Measurements from ENCODE around the gene ZMIZ1.

Gene ZMIZ1

DNA sequence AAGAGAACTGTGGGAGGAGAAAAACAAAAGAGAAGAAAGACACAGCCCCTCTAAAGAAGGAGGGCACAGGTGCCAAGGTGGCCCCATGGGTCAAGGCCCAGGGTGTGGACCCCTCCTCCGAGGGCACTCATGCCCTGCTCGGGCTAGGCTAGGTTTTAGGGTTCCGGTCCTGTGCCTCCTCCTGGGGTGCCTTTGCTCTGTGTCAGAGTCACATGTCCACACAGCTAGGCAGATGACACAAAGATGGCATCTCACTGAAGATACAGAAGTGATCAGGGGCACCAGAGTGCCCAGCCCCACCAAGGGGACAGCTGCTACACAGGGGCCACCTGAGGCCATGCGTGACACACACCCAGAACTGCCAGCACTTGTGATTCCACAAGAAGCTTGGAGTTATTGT lies 162.1 kb downstream of the ZMIZ1 start:
- Mint-ChIP-seq H3K27me3 (no peaks in the 10 kb centered on the region), H3K4me3 (no peak overlapping the region), H3K4me1 (no peaks in the 10 kb centered on the region), H3K9me3 (no peaks in the 10 kb centered on the region), H3K27ac (peak overlapping the region in 1 of 2 donors; percentile 16)
- ATAC-seq, result no peak
- DNase-seq, result no peak

DNA sequence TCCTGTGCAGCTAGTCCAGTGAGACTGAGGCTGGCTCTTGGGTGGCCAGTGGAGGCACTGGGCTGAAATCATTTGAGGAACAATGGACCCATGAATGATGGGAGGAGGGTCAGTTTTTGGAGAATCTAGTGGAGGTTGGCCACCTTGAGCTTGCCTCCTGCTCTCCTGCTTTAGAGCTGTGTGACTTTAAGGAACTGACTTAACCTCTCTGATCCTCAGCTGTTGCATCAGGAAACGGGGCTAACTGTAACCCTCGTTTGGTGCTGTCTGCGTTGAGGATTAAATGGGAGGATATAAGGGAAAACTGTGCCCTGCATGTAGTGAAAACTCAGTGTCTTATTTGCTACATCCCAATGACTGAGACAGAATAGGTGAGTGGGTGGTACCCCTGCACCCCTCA lies 163.1 kb downstream of the ZMIZ1 start:
- no peak overlapping the region for H3K27ac Mint-ChIP-seq
- ATAC-seq (no peak), DNase-seq (no peak)
- no peaks in the 10 kb centered on the region for H3K27me3 Mint-ChIP-seq
- no peaks in the 10 kb centered on the region for H3K9me3 Mint-ChIP-seq
- peaks cover 8% of the 10 kb centered on the region for H3K4me1 Mint-ChIP-seq
- H3K4me3 Mint-ChIP-seq, result no peak overlapping the region

DNA sequence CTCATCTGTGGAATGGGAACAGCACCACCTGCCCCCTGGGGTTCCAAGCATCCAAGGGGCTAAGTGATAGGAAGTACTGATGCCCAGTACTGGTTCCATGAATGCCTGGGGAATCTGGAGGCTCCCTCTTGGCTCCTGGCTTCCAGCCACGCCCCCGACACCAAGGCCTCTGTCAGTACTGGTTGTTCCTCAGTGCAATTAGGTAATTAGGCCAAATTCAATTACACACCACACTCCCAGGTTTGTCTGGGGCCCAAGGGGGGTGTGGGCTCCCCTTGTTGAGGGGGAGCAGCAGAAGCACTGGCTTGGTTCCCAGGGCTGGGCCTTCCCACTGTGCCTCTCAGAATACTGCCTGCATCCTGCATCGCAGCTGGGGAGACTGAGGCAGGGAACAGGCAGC lies 164.1 kb downstream of the ZMIZ1 start:
- Mint-ChIP-seq H3K27ac (no peak overlapping the region), H3K4me1 (peaks cover 10% of the 10 kb centered on the region), H3K9me3 (no peaks in the 10 kb centered on the region), H3K4me3 (no peak overlapping the region), H3K27me3 (no peaks in the 10 kb centered on the region)
- ATAC-seq (no peak), DNase-seq (no peak)

DNA sequence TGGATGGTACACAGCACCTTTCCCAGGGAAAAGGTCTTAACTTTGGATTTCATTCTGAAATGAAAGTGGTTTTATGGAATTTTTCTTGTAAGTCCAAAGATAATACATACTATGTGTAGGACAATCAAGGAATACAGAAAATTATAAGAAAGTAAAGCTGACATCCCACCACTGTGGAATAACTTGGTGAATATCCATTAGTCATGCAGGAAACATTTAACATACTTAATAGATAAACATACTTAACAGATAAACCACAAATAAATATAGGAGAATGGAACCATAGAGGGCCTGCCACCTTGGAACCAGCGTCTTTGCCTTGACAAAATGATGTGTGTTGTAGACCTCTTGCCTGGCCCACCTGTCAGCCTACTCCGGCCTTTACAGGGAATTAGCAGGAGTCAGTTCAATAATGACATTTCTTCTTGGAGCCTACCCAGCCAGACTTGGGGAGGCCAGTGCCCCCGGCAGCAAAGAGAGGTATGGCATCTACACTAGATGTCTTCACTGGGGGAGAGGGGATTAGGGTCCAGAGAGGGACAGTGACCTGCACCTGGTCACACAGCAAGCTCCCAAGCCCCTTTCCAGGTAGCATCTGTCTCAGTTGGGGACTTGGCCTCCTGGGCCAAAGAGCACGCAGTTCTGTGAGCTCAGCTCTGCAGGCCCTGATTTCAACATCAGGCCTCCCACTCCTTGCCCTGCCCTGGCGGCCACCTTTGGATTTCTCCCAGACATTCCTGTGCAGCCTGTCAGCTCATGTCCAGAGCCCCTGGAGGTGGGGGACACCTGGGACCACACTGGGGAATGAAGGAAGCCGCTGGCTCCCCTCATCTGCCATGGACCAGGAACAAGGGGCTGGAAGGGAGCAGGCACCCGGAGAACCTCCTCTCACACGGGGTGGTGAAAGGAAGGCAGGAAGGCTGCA lies 165.9 kb downstream of the ZMIZ1 start:
- H3K27ac Mint-ChIP-seq, result no peak overlapping the region
- no peak for ATAC-seq

DNA sequence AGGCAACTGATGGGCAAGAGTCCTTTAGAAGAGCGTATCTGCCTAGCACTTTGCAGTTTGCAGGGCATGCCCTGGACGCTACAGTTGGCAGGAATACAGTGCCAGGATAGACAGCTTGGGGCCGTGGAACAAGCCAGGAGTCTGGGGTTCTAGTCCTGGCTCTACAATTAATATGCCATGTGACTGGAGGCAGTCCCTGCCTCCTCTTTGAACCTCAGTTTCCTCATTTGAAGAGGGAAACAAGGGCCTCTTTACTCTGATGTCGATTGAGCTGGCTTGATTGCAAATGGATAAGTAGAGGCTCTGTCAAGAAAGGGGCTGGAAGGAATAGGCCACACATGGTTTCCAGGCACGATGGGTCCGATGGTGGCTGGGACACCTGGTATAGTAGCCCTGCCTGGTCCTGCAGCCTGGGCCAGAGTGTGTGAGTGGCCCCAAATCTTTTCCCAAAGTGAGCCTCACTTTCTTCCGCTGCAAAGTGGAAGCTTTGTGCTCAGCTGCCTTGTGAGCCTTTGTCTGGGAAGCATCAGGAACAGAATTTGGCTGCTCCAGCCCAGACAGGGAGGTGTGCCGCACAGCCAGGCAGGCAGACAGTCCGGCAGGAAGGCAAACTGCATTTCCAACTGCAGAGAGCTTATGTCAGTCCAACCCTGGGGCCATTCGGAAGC lies 167.1 kb downstream of the ZMIZ1 start:
- no peak for ATAC-seq
- H3K4me1 Mint-ChIP-seq, result peaks cover 12% of the 10 kb centered on the region
- no peaks in the 10 kb centered on the region for H3K27me3 Mint-ChIP-seq
- no peaks in the 10 kb centered on the region for H3K9me3 Mint-ChIP-seq
- DNase-seq, result no peak
- no peak overlapping the region for H3K27ac Mint-ChIP-seq
- H3K4me3 Mint-ChIP-seq, result no peak overlapping the region

More for the DNA sequence above, 165.9 kb downstream of the ZMIZ1 start:
- DNase-seq, result no peak
- Mint-ChIP-seq H3K4me1 (peaks cover 10% of the 10 kb centered on the region), H3K9me3 (no peaks in the 10 kb centered on the region), H3K4me3 (no peak overlapping the region), H3K27me3 (no peaks in the 10 kb centered on the region)

DNA sequence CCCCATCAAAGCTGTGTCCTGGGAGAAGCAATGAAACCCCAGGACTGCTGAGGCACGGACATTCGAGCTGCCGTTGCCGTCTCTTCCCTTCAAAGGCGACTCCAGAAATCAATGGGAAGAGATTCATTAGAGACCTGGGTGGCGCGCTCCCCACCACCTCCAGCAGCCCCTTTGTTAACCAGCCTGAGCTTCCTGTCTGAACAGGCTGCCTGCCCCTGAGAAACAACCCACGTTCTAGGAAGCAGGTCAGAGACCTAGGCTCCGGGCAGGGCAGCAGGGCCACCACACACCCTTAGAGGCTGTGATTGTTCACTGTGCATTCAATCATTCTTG lies 167.6 kb downstream of the ZMIZ1 start:
- DNase-seq (no peak), ATAC-seq (no peak)
- H3K9me3 Mint-ChIP-seq, result no peaks in the 10 kb centered on the region
- H3K27me3 Mint-ChIP-seq, result no peaks in the 10 kb centered on the region
- no peak overlapping the region for H3K27ac Mint-ChIP-seq
- H3K4me1 Mint-ChIP-seq, result peaks cover 17% of the 10 kb centered on the region
- H3K4me3 Mint-ChIP-seq, result no peak overlapping the region

DNA sequence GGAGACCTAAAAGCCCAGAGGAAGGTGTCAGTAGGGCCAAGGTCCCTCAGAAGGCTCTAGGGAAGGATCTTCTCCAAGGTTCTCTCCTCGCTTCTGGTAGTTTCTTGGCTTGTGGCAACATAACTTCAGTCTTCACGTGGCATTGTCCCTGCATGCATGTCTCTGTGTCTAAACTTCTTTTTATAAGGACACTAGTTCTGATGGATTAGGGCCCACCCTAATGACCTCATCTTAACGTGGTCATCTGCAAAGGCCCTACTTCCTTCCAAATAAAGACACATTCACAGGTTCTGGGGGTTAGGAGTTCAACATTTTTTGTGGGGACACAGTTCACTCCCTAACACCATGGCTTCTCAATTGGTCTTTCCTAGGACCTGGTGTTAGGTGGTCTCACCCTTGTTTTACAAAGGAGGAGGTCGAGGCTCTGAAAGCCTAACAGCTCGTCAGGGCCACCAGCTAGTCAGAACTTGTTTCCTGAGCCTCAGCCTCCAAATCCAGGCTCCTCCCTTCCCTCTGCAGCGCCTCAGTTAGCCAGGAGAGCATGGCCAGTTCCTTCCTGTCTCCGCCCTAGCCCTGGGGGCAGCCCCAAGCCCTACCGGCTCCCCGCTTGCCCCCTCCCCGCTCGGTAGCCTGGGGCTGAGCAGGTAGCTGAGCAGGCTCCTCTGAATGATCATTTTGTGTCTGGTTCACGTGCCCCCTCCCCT lies 168.8 kb downstream of the ZMIZ1 start:
- ATAC-seq (no peak), DNase-seq (no peak)
- no peak overlapping the region for H3K4me3 Mint-ChIP-seq
- peak overlapping the region in 1 of 2 donors; percentile 29 for H3K27ac Mint-ChIP-seq
- H3K27me3 Mint-ChIP-seq, result no peaks in the 10 kb centered on the region
- no peaks in the 10 kb centered on the region for H3K9me3 Mint-ChIP-seq
- peaks cover 24% of the 10 kb centered on the region for H3K4me1 Mint-ChIP-seq

DNA sequence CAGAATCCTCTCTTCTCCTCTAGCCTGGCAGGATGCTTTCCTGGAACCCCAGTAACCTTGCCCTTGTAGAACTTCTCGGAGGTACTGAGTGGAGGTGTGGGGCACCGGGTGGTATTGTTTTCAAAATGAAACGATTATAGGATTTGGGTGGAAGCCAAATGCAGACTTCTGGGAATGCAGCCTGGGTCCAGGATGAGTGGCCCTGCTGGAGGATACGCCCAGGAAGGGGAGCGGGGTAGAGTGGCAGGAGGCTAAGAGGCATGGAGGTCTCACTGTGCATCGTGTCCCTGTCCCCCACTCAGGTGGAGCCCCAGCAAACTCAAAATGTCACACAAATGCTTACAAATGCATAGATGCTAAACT lies 169.4 kb downstream of the ZMIZ1 start:
- no peaks in the 10 kb centered on the region for H3K9me3 Mint-ChIP-seq
- no peaks in the 10 kb centered on the region for H3K27me3 Mint-ChIP-seq
- no peak for ATAC-seq
- peaks cover 24% of the 10 kb centered on the region for H3K4me1 Mint-ChIP-seq
- DNase-seq, result no peak
- H3K27ac Mint-ChIP-seq, result peak overlapping the region in 1 of 2 donors; percentile 29
- no peak overlapping the region for H3K4me3 Mint-ChIP-seq

DNA sequence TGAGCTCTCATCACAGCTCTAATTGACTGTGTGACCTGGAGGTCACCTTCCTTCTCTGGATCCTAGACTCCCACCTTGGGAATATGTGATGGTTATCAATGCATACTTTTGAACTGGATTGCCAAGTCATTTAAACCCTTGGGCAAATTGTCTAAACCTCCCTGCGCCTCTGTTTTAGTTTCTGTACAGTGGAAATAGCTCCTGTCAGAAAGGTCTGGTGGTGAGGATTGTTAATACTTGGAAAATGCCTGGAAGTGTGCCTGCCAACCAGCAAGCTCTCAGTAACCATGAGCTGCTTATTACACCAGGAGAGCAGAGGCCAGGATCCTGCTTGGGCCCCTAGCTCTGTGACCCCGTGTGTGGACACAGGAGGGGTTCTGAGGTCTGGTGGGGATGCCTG lies 169.8 kb downstream of the ZMIZ1 start:
- ATAC-seq (no peak), DNase-seq (no peak)
- peaks cover 24% of the 10 kb centered on the region for H3K4me1 Mint-ChIP-seq
- H3K27me3 Mint-ChIP-seq, result no peaks in the 10 kb centered on the region
- H3K9me3 Mint-ChIP-seq, result no peaks in the 10 kb centered on the region
- no peak overlapping the region for H3K4me3 Mint-ChIP-seq
- H3K27ac Mint-ChIP-seq, result no peak overlapping the region

DNA sequence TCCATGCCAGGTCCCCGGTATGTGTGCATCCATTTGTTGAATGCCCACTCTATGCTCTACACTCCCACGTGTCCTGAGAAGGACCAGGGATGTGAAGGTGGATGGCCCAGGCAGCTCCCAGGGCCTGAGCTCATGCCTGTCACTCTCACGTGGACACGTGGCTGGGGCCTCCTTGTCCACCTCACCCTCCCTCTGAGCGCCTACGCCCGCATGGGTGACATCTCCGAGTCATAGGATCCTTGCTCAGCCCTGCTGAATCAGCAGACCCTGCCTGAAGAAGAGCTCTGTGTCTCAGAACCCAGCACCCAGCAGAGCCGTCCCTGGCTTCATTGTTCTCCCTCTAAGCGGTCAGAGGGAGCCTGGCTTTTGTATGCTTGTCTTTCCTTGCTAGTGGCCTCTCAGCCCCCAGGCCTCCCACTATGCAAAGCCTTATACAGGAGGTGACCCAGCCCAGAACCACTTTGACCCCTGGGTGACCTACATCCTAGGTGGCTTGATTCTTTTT lies 170.6 kb downstream of the ZMIZ1 start:
- H3K9me3 Mint-ChIP-seq, result no peaks in the 10 kb centered on the region
- H3K27me3 Mint-ChIP-seq, result no peaks in the 10 kb centered on the region

DNA sequence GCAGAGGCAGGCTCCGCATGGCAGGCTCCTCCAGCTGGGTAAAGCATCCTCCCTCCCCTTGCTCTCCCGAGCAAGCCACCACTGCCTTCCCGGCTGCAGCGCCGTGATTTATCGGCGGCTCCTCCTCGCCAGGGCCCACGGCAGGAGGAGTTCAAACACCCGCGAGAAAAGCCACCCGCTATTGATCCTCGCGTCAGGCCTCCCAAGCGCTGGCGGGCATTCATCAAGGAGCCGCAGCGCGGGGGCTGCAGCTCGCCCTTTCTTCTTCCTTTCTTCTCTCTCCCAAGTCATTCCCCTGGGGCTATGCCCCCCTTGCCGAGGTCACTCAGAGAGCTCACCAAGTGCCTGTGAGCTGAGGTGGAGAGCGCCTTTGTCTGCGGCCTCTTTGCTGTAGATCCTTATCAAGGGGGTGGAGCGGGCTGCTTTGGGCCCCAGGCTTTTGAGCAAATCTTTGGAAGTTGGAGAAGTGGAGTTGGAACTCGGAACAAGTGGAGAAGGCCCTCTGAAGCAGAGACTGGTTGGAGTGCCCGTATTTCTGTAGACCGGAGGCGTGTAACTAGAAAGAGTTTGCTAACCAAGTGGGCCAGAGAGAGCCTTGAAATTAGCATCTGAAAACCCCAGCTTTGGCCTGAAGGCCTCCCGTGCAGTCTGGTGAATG lies 171.3 kb downstream of the ZMIZ1 start:
- H3K9me3 Mint-ChIP-seq, result no peaks in the 10 kb centered on the region
- no peak overlapping the region for H3K4me3 Mint-ChIP-seq
- H3K27me3 Mint-ChIP-seq, result no peaks in the 10 kb centered on the region
- no peak overlapping the region for H3K27ac Mint-ChIP-seq
- peaks cover 38% of the 10 kb centered on the region for H3K4me1 Mint-ChIP-seq
- ATAC-seq (no peak), DNase-seq (no peak)

More for the DNA sequence above, 170.6 kb downstream of the ZMIZ1 start:
- ATAC-seq (no peak), DNase-seq (no peak)
- no peak overlapping the region for H3K27ac Mint-ChIP-seq
- peaks cover 30% of the 10 kb centered on the region for H3K4me1 Mint-ChIP-seq
- H3K4me3 Mint-ChIP-seq, result no peak overlapping the region

DNA sequence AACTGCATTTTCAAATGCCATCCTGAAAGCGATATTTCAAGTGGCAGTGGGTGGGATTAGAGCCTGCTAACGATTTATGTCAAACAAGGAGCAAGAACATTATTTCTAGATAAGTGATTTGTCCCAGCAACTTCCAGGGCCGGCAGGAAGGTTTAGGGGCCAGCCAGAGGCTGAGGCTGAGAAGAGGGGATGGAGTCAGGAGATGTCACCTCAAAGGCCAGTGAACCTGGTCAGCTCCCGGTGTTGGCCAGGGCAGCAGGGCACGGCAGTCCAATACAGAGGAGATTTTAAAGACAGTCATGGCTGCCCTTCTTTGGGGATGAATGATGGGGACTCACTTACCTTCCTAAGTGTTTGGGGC lies 172.8 kb downstream of the ZMIZ1 start:
- Mint-ChIP-seq H3K4me3 (peak overlapping the region; percentile 82 to 89), H3K27me3 (no peaks in the 10 kb centered on the region), H3K27ac (peak overlapping the region in 1 of 2 donors; percentile 91), H3K9me3 (no peaks in the 10 kb centered on the region), H3K4me1 (peaks cover 48% of the 10 kb centered on the region)
- DNase-seq (no peak), ATAC-seq (no peak)

DNA sequence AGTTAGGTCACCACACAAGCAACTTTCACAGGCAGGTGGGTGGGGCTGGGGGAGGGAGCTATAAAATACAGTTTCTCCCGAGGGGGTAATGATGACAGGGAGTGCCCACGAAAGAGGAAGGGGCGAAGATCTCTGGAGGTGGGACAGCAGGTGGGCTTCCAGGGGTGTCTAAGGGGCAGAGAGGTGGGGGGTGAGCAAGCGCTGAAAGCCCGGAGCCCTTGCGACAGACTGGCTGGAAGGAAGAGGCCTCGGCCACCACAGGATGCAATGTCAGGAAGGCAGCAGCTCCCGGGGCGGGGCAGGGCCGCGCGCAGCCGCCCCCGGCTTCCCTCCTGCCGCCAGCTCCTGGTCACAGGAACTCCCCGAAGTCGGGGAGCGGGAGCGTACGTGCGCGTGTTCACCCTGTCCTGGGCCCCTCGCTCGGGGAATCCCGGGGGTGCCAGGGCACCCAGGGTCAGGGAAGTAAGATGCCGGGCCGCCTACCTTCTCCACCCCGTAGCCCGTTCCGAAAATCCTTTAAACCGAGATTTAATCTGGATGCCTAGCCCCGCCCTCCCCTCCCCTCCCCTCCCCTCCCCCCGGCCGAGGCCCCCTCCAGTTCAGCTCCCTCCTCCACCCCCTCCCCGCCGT lies 173.3 kb downstream of the ZMIZ1 start:
- peak overlapping the region; percentile 91 to 94 for H3K27ac Mint-ChIP-seq
- DNase-seq, result peak; percentile 41 to 80
- H3K27me3 Mint-ChIP-seq, result no peaks in the 10 kb centered on the region
- H3K4me1 Mint-ChIP-seq, result peaks cover 48% of the 10 kb centered on the region
- peak overlapping the region; percentile 82 to 89 for H3K4me3 Mint-ChIP-seq
- ATAC-seq, result peak; percentile 71
- no peaks in the 10 kb centered on the region for H3K9me3 Mint-ChIP-seq

DNA sequence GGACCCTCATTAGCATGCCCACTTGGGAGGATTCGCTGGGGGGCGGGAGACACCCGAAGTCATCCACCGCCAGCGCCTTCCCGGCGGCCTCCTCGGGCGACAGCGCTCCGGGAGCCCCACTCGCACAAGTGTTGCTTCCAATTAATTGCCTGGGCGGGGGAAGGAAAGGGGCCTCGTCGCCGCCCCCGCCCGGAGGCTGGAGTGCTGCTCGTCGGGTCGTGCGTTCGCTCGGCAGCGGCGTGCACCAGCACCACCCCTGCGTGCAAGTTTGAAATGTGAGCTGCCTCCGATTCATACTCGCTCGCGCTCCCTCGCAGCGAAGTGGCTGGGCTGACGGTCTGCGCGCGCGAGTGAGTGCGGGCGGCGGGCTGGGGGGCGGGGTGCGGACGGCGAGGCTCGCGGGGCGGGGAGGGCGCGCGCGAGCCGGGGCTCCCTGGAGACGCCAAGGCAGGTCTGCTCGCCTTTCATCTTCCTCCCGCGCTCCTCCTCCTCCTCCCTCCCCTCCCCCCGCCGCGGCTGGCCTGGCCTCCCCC lies 173.9 kb downstream of the ZMIZ1 start:
- peak overlapping the region in 1 of 2 donors; percentile 97 for H3K27ac Mint-ChIP-seq
- peaks cover 53% of the 10 kb centered on the region for H3K4me1 Mint-ChIP-seq
- H3K27me3 Mint-ChIP-seq, result no peaks in the 10 kb centered on the region
- DNase-seq, result peak; percentile 76 to 78
- no peaks in the 10 kb centered on the region for H3K9me3 Mint-ChIP-seq
- H3K4me3 Mint-ChIP-seq, result peak overlapping the region; percentile 82 to 91
- ATAC-seq, result peak; percentile 61
